GM19324 (cell line): Measurements from ENCODE around the gene CARS2.

Source experiments
- ATAC-seq: cut with Tn5 transposase; IDR thresholded peaks from one replicate; pipeline ENCODE4 v1.9.1; 2021; ENCODE audit warnings: mild to moderate bottlenecking, moderate library complexity; ENCODE audit not compliant: unreplicated experiment, low FRiP score

Gene CARS2

DNA sequence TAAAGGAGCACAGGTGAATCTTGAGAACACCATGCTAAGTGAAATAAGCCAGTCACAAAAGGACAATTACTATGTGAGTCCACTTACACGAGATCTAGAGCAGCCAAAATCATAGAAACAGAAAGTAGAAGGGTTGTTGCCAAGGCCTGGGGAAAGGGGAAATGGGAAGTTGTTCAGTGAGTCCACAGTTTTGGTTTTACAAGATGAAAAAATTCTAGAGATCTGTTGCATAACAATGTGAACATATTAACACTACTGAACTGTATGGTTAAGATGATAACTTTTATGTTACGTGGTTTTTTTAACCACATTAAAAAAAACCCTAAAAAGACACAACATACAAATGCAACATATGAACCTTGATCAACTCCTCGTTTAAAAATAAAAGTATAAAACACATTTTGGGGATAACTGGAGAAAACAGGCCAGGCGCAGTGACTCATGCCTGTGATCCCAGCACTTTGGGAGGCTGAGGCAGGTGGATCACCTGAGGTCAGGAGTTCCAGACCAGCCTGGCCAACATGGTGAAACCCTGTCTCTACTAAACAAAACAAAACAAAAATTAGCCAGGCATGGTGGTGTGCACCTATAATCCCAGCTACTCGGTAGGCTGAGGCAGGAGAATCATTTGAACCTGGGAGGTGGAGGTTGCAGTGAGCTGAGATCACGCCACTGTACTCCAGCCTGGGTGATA, 47.6 kb downstream of the CARS2 start:
- peak; percentile 83 for ATAC-seq

DNA sequence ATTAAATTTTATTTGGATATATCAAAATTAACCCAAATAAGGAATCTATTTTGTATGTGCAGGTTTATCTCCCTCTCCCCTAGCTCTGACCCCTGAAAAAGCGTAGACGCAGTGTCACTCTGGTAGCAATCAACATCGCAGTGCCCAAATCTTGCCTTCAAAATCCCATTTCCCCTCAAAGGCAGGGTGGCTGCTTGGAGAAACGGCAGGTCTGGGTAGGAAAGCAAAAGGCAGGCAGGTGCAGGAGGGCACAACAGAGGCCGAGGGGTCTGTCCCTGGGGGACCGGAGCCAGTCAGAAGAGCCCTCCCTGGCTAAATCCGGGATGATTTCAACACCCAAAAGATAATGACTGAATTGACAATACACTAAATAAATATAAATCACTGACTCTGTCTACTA, 48.7 kb downstream of the CARS2 start:
- ATAC-seq: no peak

DNA sequence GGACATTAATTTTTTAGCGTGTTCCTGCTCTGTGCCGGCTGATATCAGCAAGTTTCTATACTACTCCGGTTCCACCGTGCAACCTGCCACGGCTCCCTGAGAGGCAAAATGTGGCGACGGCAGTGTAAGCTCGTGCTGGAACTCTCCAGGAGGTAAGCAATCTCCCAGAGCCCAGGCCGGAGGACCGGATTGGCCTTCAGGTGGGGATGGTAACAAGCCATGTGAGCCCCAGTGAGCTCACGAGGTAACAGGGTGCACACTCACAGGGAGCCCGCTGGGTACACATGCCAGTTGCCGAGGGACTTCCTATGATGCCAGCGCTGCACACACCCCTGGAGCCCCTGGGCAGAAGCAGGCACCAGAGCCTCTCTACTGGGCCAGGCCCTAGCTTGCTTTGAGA, 52.1 kb downstream of the CARS2 start:
- ATAC-seq: no peak

DNA sequence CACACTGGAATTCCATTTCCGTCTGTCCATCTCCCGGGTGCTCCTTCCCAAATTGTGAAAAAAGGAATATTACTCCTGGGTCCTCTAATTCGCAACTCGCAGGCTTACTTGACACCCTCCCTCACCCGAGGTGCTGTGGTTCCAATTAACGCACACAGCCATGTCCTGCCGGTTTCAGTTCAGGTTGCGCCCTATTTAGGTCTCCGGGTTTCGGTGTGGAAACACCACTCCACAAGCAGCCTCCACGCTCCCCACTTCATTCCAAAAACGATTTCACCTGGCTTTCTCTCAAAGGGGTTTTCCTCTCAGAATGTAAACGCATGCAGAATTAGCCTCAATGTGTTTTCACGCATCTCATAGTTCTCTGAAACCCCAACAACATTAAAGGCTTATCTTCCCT, 52.6 kb downstream of the CARS2 start:
- ATAC-seq: no peak

GRCh38 chr13:110652764-110653163, 53.2 kb downstream of the CARS2 start:
- ATAC-seq: no peak

- ATAC-seq: no peak
Measured at GRCh38 chr13:110652231-110652730, 53.6 kb downstream of the CARS2 start.

- no peak for ATAC-seq
Measured at GRCh38 chr13:110651726-110652230, 54.1 kb downstream of the CARS2 start.

DNA sequence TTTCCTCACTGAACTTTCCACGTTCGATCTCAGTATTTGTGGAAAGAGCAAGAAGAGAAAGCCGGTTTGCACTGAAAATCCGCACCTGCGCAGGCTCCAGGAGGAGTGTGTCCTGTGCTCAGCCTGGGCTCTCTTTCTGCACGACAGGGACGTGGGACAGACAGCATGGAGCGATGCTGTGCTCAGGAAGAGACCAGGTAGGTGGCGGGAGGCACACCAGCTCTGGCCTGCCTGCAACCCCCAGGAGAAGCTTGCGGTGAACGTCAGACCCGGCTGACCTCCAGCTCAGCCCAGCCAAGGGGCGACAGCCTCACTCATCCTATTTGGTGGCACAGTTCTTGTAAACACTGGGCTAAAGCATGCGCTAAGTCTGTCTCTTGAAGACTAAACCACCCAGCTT, 54.6 kb downstream of the CARS2 start:
- ATAC-seq: no peak

GRCh38 chr13:110650436-110650835, 55.5 kb downstream of the CARS2 start:
- no peak for ATAC-seq

DNA sequence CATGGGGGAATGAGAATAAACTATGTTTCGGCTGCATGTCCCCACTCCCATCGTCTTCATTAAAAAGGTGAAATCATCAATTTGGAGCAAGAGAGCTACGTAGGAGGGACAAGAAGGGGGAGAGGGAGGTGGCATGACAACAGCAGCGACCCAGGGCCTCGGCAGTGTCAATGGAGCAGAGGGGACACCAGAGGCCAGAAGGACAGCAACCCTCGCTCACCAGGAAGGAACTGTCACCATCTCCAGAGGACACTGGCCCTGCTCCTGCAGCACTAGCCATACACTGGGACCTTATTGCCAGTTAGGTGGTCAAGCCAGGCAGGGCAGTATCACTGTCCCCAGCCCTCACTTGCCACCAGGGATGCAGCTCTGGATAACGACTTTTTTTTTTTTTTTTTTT, 56.4 kb downstream of the CARS2 start:
- ATAC-seq: no peak

- no peak for ATAC-seq
Measured at GRCh38 chr13:110648848-110649421, 57.0 kb downstream of the CARS2 start.

DNA sequence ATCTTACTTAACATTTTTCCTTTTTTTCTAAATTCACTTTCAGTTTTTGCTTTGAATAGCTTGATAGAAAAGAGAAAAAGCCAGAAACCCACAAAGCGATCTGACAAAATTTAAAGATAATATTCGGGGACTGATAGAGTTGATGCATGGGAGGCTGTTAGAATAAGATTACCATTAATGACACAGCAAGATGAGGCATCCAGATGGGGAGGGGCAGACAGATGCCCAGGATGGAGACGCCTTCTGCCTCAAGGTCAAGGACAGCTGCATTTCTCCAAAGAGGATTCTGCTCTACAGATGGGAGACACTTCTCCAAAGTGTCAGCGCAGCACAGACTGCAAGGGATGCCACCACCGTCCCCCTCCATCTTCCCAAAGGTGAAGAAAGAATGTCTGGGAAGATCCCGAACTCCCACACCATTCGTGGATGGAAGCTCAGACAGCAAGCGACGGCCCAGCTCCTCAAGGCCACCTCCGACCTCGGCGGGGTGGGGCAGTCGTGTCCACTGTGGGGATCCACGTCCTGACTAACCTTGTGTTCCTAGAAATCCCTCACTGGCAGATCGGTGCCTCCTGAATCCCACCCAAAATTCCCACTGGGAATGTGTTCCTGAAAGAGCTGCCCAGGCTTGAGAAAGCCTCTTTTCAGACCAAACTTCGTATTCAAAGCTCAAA, 57.6 kb downstream of the CARS2 start:
- ATAC-seq: no peak

DNA sequence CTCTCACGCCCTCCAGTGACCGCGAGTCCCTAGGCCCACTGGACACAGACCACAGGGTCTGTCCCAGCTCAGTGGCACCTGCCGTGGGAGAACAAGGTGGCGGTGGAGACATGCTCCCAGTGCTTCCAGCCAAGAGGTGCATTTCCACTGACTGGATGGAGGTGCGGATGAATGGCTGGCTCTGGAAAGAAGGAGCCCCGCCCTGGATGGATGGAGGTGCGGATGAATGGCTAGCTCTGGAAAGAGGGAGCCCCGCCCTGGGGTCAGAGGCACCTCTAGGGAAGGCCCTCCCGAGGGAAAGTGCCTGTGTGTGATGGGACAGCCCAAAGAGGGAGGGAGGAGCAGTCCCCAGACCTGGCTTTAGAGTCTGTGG, 58.6 kb downstream of the CARS2 start:
- no peak for ATAC-seq

GRCh38 chr13:110646442-110647364, 59.2 kb downstream of the CARS2 start:
- no peak for ATAC-seq

GRCh38 chr13:110645750-110646149, 60.2 kb downstream of the CARS2 start:
- no peak for ATAC-seq

DNA sequence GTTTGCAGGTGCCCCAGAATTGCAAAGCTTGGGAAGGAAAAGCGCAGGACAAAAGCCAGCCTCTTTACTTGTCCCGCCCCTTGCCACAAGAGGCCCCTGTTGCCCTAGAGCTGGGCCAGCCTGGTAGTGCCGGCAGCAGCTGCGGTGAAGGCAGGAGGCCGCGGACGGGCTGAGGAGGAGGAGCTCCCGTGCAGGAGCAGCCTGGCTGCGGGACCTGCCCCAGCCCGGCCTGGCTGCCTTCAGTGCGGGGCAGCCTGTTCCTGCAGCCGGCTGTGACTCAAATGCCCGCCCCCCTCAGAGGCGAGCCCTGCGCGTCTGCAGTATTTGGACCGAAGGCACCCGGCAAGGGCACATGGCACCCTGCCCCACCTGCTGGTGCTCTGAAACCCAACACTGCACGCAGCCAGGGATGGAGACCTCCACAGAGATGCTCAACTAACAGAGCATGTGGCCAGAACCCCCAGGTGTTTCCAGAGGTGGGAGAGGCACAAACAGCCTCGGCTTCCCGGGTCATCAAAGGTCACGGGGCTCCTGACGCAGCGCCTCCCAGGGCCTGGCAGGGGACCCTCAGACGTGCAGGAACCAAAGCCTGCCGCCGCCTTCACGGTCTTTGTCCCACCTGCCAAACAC, 60.9 kb downstream of the CARS2 start:
- peak; percentile 85 for ATAC-seq

DNA sequence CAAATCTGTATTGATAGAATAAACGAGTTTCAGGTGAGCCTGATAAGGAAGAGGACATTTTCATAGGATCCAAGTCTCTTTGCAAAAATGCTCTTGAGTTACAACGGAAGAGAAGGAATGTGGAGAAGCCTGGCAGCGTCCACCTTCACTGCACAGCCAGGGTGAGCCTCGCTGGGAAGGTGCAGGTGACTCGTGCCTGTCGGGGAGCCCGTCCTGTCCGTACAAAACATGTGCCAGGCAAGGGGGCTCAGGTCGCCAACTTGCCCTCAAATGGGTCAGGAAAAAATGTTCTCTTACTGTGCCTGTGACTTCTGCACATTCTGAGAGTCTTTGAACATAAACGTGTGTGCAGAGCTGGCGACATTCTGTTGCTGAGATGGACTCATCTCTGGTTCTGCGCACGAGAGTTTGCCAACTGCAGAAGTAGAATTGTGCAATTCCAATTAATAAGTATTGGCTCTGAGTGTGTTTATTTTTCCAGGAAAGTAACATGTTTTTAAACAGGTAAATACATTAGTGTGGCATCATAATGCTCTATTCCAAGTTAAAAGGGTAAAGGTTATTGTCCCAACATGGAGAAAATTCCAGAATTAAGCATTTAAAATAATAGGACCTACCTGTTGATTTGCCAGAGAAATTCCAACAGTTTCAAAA, 62.0 kb downstream of the CARS2 start:
- no peak for ATAC-seq

GRCh38 chr13:110643324-110643723, 62.6 kb downstream of the CARS2 start:
- no peak for ATAC-seq

DNA sequence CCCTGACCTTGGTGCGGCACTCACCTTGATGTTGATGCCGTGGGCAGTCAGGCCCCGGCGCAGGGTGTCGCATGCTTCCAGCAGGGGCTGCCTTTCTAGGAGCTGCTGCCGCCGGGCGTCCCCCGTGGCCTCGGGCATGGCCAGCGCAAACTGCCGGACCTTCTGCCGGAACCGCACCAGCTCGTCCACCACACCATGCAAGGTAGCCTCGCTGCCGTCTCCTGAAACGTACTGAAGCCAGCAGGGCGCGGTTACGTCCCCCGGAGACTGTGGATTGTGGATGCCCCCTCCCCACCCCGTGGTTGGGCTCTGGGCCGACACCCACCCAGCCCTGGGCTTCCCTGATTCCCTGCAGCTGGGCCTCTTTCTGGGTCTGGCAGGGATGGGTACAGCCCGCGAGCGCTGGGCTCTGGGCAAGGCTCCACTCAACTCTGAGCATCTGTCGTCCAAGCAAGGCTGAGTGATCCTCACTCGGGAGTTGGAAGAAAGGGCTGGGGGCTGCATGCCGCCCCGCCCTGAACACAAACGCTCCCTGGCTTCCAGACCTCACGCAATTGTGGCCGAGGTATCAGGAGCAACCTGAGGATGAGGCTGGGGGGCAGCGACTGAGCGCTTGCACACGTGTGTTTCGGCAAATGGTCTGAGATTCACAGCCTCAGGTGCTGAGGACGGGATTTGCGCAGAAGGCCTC, 63.5 kb downstream of the CARS2 start:
- no peak for ATAC-seq
